Right atrium auricular region (tissue), 2 donors: ENCODE measurements around the gene NES. TPM values are rescaled to one million over a fixed set of nuclear protein-coding genes. Genes with fewer than 3 reads are reported as not detected.

ENCODE experiments used
- DNase-seq: peaks from one replicate; pipeline ENCODE4 v3.0.0-alpha.2; 2019; ENCODE audit warnings: low spot score
- H3K27ac ChIP-seq, 2 donors: fragments of 200-600 bp; sonication (generic); 1 replicate in 1 of 2; 2 replicates in 1 of 2; pipeline ENCODE4 v1.5.1; 2016 to 2019
- H3K27me3 ChIP-seq, 2 donors: fragments of 200-600 bp; sonication (generic); one replicate each; pipeline versions ENCODE4 v1.5.1 to v1.6.0; 2017 to 2019
- H3K36me3 ChIP-seq: fragments of 200-600 bp; sonication (generic); one replicate; pipeline ENCODE4 v1.5.1; 2016
- H3K4me1 ChIP-seq, 2 donors: fragments of 200-600 bp; sonication (generic); one replicate each; pipeline versions ENCODE4 v1.5.1 to v1.6.0; 2017 to 2019
- H3K4me3 ChIP-seq, 2 donors: fragments of 200-600 bp; sonication (generic); 1 replicate in 1 of 2; 2 replicates in 1 of 2; pipeline ENCODE4 v1.5.1; 2017 to 2019; ENCODE audit warnings: mild to moderate bottlenecking in 1 of 2, moderate library complexity in 1 of 2
- H3K9me3 ChIP-seq, 2 donors: fragments of 200-600 bp; sonication (generic); one replicate each; pipeline ENCODE4 v1.5.1; 2019
- total RNA-seq, 2 donors: library from RNA; depleted of rRNA; stranded (reverse); fragments of >200 nt; gene quantifications; one replicate each; pipeline ENCODE4 v1.1.0, GENCODE V29; 2016
- TF ChIP-seq, protein P1 (sequence below), 2 donors: fragments of 200-600 bp; sonication (generic); IDR thresholded peaks; one replicate each; pipeline ENCODE4 v1.5.1; 2019; ENCODE audit warnings: antibody characterized with exemption in 2 of 2

NES gene
- total RNA-seq, 2 donors from 2014 or later = 134 to 173 TPM

DNA sequence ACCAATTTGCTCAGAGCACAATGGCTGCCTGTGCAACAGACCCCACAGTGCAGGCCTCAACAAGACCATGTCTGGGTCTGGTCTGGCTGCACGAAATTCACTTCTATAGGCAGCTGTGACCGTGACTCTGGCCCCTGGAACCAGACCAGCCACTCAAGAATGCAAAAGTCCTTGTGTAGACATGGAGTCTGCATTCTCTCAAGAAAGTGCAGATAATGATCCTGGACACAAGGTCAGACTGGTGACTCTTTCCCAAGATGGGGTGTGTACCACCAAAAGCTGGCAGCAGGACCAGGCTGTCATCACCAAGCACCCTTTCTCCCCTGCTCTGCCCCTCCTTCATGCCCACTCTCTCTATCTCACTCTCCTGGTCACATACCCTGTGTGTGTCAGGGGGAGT, 43.9 kb upstream of the NES start:
- TF ChIP-seq, protein P1, sequence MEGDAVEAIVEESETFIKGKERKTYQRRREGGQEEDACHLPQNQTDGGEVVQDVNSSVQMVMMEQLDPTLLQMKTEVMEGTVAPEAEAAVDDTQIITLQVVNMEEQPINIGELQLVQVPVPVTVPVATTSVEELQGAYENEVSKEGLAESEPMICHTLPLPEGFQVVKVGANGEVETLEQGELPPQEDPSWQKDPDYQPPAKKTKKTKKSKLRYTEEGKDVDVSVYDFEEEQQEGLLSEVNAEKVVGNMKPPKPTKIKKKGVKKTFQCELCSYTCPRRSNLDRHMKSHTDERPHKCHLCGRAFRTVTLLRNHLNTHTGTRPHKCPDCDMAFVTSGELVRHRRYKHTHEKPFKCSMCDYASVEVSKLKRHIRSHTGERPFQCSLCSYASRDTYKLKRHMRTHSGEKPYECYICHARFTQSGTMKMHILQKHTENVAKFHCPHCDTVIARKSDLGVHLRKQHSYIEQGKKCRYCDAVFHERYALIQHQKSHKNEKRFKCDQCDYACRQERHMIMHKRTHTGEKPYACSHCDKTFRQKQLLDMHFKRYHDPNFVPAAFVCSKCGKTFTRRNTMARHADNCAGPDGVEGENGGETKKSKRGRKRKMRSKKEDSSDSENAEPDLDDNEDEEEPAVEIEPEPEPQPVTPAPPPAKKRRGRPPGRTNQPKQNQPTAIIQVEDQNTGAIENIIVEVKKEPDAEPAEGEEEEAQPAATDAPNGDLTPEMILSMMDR (IDR thresholded peaks at IDR 0.05) = no peak
- H3K4me1 ChIP-seq = peaks cover 0 to 17% of the 10 kb centered on the region in 2 donors
- H3K27me3 ChIP-seq = no peaks in the 10 kb centered on the region
- H3K4me3 ChIP-seq = no peak overlapping the region
- peaks cover 44% of the 10 kb centered on the region for H3K36me3 ChIP-seq
- no peaks in the 10 kb centered on the region for H3K9me3 ChIP-seq
- no peak for DNase-seq
- H3K27ac ChIP-seq = no peak overlapping the region

- Histone ChIP-seq H3K36me3 (peaks cover 17% of the 10 kb centered on the region), H3K9me3 (no peaks in the 10 kb centered on the region), H3K27ac (no peak overlapping the region), H3K27me3 (no peaks in the 10 kb centered on the region), H3K4me3 (no peak overlapping the region), H3K4me1 (no peaks in the 10 kb centered on the region)
- no peak for DNase-seq
- TF ChIP-seq, protein P1 (IDR thresholded peaks at IDR 0.05) = no peak
Observed at GRCh38 chr1:156717351-156717750, 40.1 kb upstream of the NES start.

GRCh38 chr1:156714830-156715229, 37.6 kb upstream of the NES start:
- H3K9me3 ChIP-seq = no peaks in the 10 kb centered on the region
- no peaks in the 10 kb centered on the region for H3K27me3 ChIP-seq
- H3K27ac ChIP-seq = no peak overlapping the region
- DNase-seq = no peak
- TF ChIP-seq, protein P1 (IDR thresholded peaks at IDR 0.05) = no peak
- no peaks in the 10 kb centered on the region for H3K36me3 ChIP-seq
- H3K4me1 ChIP-seq = peaks cover 0 to 5% of the 10 kb centered on the region in 2 donors
- no peak overlapping the region for H3K4me3 ChIP-seq

DNA sequence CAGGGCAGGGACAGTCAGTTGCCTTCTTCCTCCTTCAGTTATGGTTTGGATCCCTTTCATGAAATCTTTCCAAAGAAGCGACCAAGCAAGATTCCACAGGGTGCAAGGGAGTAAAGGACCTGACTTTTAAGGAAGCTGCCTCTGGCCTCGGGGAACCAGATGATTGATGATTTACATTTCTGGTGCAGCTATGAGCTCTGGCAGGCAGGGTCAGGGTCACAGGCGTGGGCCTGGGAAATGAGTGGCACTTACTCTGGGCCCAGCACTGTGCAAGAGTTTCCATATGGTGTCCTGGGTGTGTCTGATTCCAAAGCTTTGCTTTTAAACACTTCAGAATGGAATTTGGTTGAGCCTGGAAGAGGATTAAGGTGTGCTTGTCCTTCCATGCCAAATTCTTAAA, 35.4 kb upstream of the NES start:
- Histone ChIP-seq H3K36me3 (no peaks in the 10 kb centered on the region), H3K4me1 (peaks cover 0 to 11% of the 10 kb centered on the region in 2 donors), H3K9me3 (no peaks in the 10 kb centered on the region), H3K27ac (no peak overlapping the region), H3K4me3 (no peak overlapping the region), H3K27me3 (no peaks in the 10 kb centered on the region)
- TF ChIP-seq, protein P1 (IDR thresholded peaks at IDR 0.05) = no peak
- DNase-seq = no peak

GRCh38 chr1:156711011-156711817, 34.0 kb upstream of the NES start:
- peaks cover 0 to 24% of the 10 kb centered on the region in 2 donors for H3K4me1 ChIP-seq
- TF ChIP-seq, protein P1 (IDR thresholded peaks at IDR 0.05) = no peak
- no peak overlapping the region for H3K4me3 ChIP-seq
- H3K36me3 ChIP-seq = no peaks in the 10 kb centered on the region
- no peaks in the 10 kb centered on the region for H3K27me3 ChIP-seq
- H3K27ac ChIP-seq = no peak overlapping the region
- DNase-seq = no peak
- no peaks in the 10 kb centered on the region for H3K9me3 ChIP-seq
